Measurements from ENCODE around the gene ZSCAN30.

The ZSCAN30 gene

DNA sequence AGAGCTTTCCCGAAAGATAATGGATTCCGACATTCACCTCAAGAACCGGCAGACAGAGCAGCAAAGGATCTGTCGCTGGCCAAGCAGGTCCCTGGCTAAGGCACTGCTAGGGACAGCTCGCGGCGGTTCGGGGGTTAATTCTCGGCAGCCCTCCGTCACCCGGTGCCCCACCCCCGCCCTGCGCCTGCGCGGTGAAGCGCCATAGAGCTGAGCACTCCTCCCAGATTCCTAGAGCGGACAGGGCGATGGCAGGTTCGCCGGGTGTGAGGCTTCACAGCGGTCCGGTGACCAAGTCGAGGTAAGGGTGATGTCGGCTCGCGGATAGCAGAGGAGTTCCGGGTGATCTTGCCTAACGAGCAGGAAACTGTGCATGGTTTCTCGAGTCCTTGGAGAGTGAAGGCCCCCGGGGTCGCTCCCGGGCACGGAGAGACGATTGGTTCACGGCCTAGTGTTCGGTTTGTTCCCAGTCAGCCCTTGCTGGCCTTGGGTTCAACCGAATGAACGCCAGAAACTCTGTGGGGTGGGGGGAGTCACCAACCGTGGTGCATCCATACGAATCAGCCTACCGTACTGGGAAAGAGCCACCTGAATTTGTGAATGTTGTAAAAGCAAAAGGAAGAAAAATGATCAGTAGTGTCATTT, at the start of gene ZSCAN30:
Gene ZSCAN30, minus strand, starts transcription at position 136 of the 642 bp plus-strand sequence. CDS start 25,877 bp downstream, outside the sequence.
- peak within 1 kb of the TSS; percentile 91 for H3K4me3 ChIP-seq (ENCODE audit: insufficient read length, low read depth)
- peak within 1 kb of the TSS; percentile 94 for H3K9ac ChIP-seq (ENCODE audit: insufficient read length, low read depth)
- TF ChIP-seq SUZ12 (IDR thresholded peaks at IDR 0.05; ENCODE audit: extremely low read depth, insufficient read depth, insufficient read length): no peak
- no peak for TF ChIP-seq ZNF274 (IDR thresholded peaks at IDR 0.05; ENCODE audit: low read depth, low read length)
- TF ChIP-seq YY1 (IDR thresholded peaks at IDR 0.05; ENCODE audit: insufficient read depth, insufficient read length): no peak
- peaks cover 2% of the 10 kb centered on the region for H3K9me3 ChIP-seq (ENCODE audit: insufficient read depth, low read length)
- peak; percentile 84 for DNase-seq (ENCODE audit: low read depth, low spot score)
- H3K36me3 ChIP-seq (ENCODE audit: insufficient read depth, insufficient read length, low read length): peaks cover 41% of the 10 kb centered on the region
- no peaks in the 10 kb centered on the region for H3K4me1 ChIP-seq (ENCODE audit: insufficient read depth, insufficient read length)
- no peaks in the 10 kb centered on the region for H3K27me3 ChIP-seq (ENCODE audit: insufficient read depth, insufficient read length)

DNA sequence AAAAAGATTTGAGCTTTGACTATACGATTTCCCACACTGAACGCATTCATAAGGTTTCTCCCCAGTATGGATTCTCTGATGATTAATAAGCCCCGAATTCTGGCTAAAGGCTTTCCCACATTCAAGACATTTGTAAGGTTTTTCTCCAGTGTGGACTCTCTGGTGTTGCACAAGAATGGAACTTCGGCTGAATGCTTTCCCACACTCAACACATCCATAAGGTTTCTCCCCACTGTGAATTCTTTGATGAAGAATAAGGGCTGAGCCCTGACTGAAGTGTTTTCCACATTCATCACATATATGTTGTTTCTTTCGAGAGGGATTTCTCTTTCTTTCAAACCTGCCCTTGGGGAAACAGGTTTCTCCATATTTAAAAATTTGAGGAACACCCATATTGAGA, 47.3 kb upstream of the ZSCAN30 start:
- TF ChIP-seq SUZ12 (IDR thresholded peaks at IDR 0.05; ENCODE audit: extremely low read depth, insufficient read depth, insufficient read length): no peak
- TF ChIP-seq ZNF274 (IDR thresholded peaks at IDR 0.05; ENCODE audit: low read depth, low read length): no peak
- TF ChIP-seq YY1 (IDR thresholded peaks at IDR 0.05; ENCODE audit: insufficient read depth, insufficient read length): no peak
- Histone ChIP-seq H3K9ac (ENCODE audit: insufficient read length, low read depth) (no peak overlapping the region), H3K4me1 (ENCODE audit: insufficient read depth, insufficient read length) (no peaks in the 10 kb centered on the region), H3K4me3 (ENCODE audit: insufficient read length, low read depth) (no peak overlapping the region), H3K27me3 (ENCODE audit: insufficient read depth, insufficient read length) (no peaks in the 10 kb centered on the region), H3K9me3 (ENCODE audit: insufficient read depth, low read length) (no peaks in the 10 kb centered on the region), H3K36me3 (ENCODE audit: insufficient read depth, insufficient read length, low read length) (peaks cover 89% of the 10 kb centered on the region)
- no peak for DNase-seq (ENCODE audit: low read depth, low spot score)

DNA sequence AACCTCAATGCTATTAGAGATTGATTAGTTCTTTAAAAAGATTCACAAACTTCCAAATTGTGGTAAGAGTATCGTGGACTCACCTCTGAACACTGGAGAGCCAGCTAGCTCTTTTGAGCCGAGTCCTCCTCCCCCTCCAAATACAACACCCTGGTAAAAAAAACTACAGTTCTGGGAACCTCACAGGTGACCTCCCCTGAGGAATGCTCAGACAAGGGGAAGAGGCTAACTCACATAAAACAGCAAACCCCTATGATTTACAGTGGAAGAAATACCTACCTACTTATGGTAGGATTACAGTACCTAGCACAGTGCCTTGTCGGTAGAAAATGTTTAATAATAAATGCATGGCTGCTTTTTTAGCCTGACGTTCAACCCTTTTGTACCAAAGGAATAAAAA, 45.8 kb upstream of the ZSCAN30 start:
- peaks cover 86% of the 10 kb centered on the region for H3K36me3 ChIP-seq (ENCODE audit: insufficient read depth, insufficient read length, low read length)
- H3K4me3 ChIP-seq (ENCODE audit: insufficient read length, low read depth): no peak overlapping the region
- DNase-seq (ENCODE audit: low read depth, low spot score): no peak
- H3K9me3 ChIP-seq (ENCODE audit: insufficient read depth, low read length): no peaks in the 10 kb centered on the region
- H3K9ac ChIP-seq (ENCODE audit: insufficient read length, low read depth): no peak overlapping the region
- H3K27me3 ChIP-seq (ENCODE audit: insufficient read depth, insufficient read length): no peaks in the 10 kb centered on the region
- H3K4me1 ChIP-seq (ENCODE audit: insufficient read depth, insufficient read length): no peaks in the 10 kb centered on the region
- no peak for TF ChIP-seq YY1 (IDR thresholded peaks at IDR 0.05; ENCODE audit: insufficient read depth, insufficient read length)
- no peak for TF ChIP-seq ZNF274 (IDR thresholded peaks at IDR 0.05; ENCODE audit: low read depth, low read length)
- TF ChIP-seq SUZ12 (IDR thresholded peaks at IDR 0.05; ENCODE audit: extremely low read depth, insufficient read depth, insufficient read length): no peak

DNA sequence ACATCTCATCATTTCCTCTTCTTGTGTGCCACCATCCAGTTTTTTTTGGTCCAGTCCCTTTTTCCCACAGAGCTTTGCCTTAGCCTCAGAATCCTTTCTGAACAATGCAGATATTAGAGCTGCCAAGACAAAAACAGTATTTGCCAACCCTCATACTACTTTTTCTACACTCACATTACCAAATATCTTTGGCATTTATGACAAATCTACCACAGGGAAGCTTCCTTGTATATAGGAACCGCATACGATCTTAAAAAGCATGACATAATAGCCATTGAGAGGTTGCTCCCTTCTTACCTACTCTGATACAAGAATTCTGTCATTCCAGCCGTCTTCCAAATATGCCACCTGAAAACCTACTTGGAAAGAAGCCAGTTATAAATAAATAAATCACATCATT, 44.8 kb upstream of the ZSCAN30 start:
- no peak for DNase-seq (ENCODE audit: low read depth, low spot score)
- peaks cover 75% of the 10 kb centered on the region for H3K36me3 ChIP-seq (ENCODE audit: insufficient read depth, insufficient read length, low read length)
- TF ChIP-seq SUZ12 (IDR thresholded peaks at IDR 0.05; ENCODE audit: extremely low read depth, insufficient read depth, insufficient read length) (no peak), ZNF274 (IDR thresholded peaks at IDR 0.05; ENCODE audit: low read depth, low read length) (no peak), YY1 (IDR thresholded peaks at IDR 0.05; ENCODE audit: insufficient read depth, insufficient read length) (no peak)
- H3K9me3 ChIP-seq (ENCODE audit: insufficient read depth, low read length): no peaks in the 10 kb centered on the region
- no peak overlapping the region for H3K9ac ChIP-seq (ENCODE audit: insufficient read length, low read depth)
- no peaks in the 10 kb centered on the region for H3K27me3 ChIP-seq (ENCODE audit: insufficient read depth, insufficient read length)
- H3K4me1 ChIP-seq (ENCODE audit: insufficient read depth, insufficient read length): no peaks in the 10 kb centered on the region
- no peak overlapping the region for H3K4me3 ChIP-seq (ENCODE audit: insufficient read length, low read depth)

DNA sequence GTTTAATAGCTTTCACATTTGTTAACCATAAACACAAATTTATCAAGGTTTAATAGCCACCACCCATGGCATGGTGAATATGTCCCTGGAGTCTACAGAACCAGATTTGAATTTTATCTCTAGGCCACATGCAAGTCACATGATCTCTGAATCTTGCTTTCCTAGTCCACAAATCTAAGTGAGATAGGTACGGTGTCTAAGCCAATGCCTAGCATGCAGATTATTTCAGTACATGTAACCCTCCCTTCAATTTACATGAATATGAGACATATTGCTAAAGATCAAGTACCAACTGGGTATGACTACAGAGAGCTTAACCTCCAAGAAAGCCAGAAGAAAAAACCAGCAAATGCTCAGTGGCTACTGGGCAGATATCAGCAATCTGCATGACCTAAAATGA, 44.2 kb upstream of the ZSCAN30 start:
- Histone ChIP-seq H3K9ac (ENCODE audit: insufficient read length, low read depth) (no peak overlapping the region), H3K4me1 (ENCODE audit: insufficient read depth, insufficient read length) (no peaks in the 10 kb centered on the region), H3K4me3 (ENCODE audit: insufficient read length, low read depth) (no peak overlapping the region), H3K27me3 (ENCODE audit: insufficient read depth, insufficient read length) (no peaks in the 10 kb centered on the region), H3K9me3 (ENCODE audit: insufficient read depth, low read length) (no peaks in the 10 kb centered on the region), H3K36me3 (ENCODE audit: insufficient read depth, insufficient read length, low read length) (peaks cover 69% of the 10 kb centered on the region)
- TF ChIP-seq YY1 (IDR thresholded peaks at IDR 0.05; ENCODE audit: insufficient read depth, insufficient read length) (no peak), ZNF274 (IDR thresholded peaks at IDR 0.05; ENCODE audit: low read depth, low read length) (no peak), SUZ12 (IDR thresholded peaks at IDR 0.05; ENCODE audit: extremely low read depth, insufficient read depth, insufficient read length) (no peak)
- DNase-seq (ENCODE audit: low read depth, low spot score): no peak

DNA sequence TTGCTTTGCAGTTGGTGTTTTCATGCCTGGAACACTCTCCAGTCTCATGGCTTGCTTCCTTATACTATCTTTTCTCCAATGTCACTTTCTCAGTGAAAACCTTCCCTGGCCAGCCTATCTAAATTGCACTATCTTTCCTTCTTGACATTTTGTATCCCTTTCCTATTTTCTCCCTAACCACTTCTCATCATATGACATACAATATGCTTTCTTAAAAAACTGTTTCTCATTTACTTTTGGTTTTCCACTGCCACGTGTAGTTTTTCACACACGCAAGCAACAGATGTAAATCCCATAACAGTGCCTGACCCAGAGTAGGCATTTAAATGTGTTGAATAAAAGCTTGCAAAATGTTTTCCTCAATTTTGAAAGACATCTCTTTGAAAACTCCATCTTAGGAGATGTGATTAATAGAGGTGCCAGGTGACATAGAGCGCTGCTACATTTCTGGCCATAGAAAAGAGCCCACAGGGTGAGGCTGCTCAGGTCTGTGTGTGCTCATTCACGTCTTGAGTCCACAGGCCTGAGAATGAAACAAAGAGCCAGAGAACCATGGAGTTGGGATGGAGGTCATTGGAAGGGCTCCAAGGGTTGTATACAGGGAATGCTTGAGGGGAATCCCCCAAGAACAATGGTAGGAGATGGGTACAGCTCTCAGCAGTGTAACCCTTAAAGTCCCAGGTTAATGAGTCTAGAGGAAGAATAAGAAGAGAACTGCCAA, 41.5 kb upstream of the ZSCAN30 start:
- Histone ChIP-seq H3K9ac (ENCODE audit: insufficient read length, low read depth) (no peak overlapping the region), H3K4me1 (ENCODE audit: insufficient read depth, insufficient read length) (no peaks in the 10 kb centered on the region), H3K27me3 (ENCODE audit: insufficient read depth, insufficient read length) (no peaks in the 10 kb centered on the region), H3K9me3 (ENCODE audit: insufficient read depth, low read length) (no peaks in the 10 kb centered on the region), H3K36me3 (ENCODE audit: insufficient read depth, insufficient read length, low read length) (peaks cover 44% of the 10 kb centered on the region), H3K4me3 (ENCODE audit: insufficient read length, low read depth) (no peak overlapping the region)
- no peak for DNase-seq (ENCODE audit: low read depth, low spot score)
- TF ChIP-seq YY1 (IDR thresholded peaks at IDR 0.05; ENCODE audit: insufficient read depth, insufficient read length): no peak
- TF ChIP-seq SUZ12 (IDR thresholded peaks at IDR 0.05; ENCODE audit: extremely low read depth, insufficient read depth, insufficient read length): no peak
- TF ChIP-seq ZNF274 (IDR thresholded peaks at IDR 0.05; ENCODE audit: low read depth, low read length): no peak

DNA sequence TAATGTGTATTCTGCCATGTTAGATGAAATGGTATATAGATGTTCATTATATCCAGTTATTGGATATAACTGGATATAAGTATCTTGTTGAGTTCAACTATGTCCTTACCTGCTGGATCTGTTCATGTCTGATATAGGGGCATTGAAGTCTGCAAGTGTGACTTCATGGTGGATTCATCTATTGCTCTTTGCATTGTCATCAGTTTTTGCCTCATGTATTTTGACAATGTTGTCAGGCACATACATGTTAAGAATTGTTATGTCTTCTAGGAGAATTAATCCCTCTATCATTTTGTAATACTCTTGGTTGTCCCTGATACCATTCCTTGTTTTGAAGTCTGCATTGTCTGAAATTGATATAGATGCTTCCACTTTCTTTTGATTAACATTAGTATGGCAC, 38.8 kb upstream of the ZSCAN30 start:
- Histone ChIP-seq H3K27me3 (ENCODE audit: insufficient read depth, insufficient read length) (no peaks in the 10 kb centered on the region), H3K4me1 (ENCODE audit: insufficient read depth, insufficient read length) (no peaks in the 10 kb centered on the region), H3K9ac (ENCODE audit: insufficient read length, low read depth) (no peak overlapping the region), H3K36me3 (ENCODE audit: insufficient read depth, insufficient read length, low read length) (peaks cover 18% of the 10 kb centered on the region), H3K4me3 (ENCODE audit: insufficient read length, low read depth) (no peak overlapping the region), H3K9me3 (ENCODE audit: insufficient read depth, low read length) (no peaks in the 10 kb centered on the region)
- DNase-seq (ENCODE audit: low read depth, low spot score): no peak
- TF ChIP-seq ZNF274 (IDR thresholded peaks at IDR 0.05; ENCODE audit: low read depth, low read length): no peak
- TF ChIP-seq YY1 (IDR thresholded peaks at IDR 0.05; ENCODE audit: insufficient read depth, insufficient read length): no peak
- no peak for TF ChIP-seq SUZ12 (IDR thresholded peaks at IDR 0.05; ENCODE audit: extremely low read depth, insufficient read depth, insufficient read length)

Measured in NT2/D1 (cell line).